ENCODE data around the gene DAPP1. TPM values are rescaled to one million over a fixed set of nuclear protein-coding genes. Genes with fewer than 3 reads are reported as not detected.

The DAPP1 gene
- total RNA-seq, 2 experiments from 2014 or later = 55.7 to 71.9 TPM

- Histone ChIP-seq H3K27ac (ENCODE audit: low read depth, low read length, poor library complexity, severe bottlenecking) (peak overlapping the region; percentile 58), H3K4me3 (ENCODE audit: low read depth, low read length, poor library complexity, severe bottlenecking) (no peak overlapping the region), H2AFZ (ENCODE audit: low read length) (no peak overlapping the region), H3K36me3 (ENCODE audit: insufficient read depth, low read length) (peaks cover 85% of the 10 kb centered on the region), H3K9me2 (ENCODE audit: insufficient read depth, low read length) (no peaks in the 10 kb centered on the region), H3K4me2 (ENCODE audit: low read length) (peak overlapping the region; percentile 58), H3K4me1 (ENCODE audit: insufficient read depth, low read length, poor library complexity, severe bottlenecking) (peaks cover 50% of the 10 kb centered on the region), H3K9me3 (ENCODE audit: low read length) (no peaks in the 10 kb centered on the region), H4K20me1 (ENCODE audit: insufficient read depth, low read length) (no peaks in the 10 kb centered on the region), H3K79me2 (ENCODE audit: insufficient read depth, low read depth, low read length) (peaks cover 9% of the 10 kb centered on the region; the same call in 1 of the 2 replicates)
- POLR2A ChIA-PET = interaction anchor here (0.5 to 1.6 kb wide), 7 partner anchors 10 to 1511 kb away, joined by 3 to 6 read pairs (median 3); partner anchors contain the start of gene DAPP1
- no peak for TF ChIP-seq CTCF (conservative IDR thresholded peaks at IDR 0.05; ENCODE audit: low read length)
- no peak for TF ChIP-seq EZH2phosphoT487 (IDR thresholded peaks at IDR 0.05; ENCODE audit: borderline replicate concordance, low read depth, low read length)
- BruUV-seq (replicated peaks) = no TSS peak
- intact Hi-C loops (cut with micrococcal nuclease; ENCODE audit: unreplicated experiment) = no loop called here
- peak; percentile 48 for DNase-seq (ENCODE audit: low spot score)
- CTCF ChIA-PET (ENCODE audit: unreplicated experiment) = no interaction called here
These were observed 39.1 kb downstream of the DAPP1 start for GRCh38 chr4:99855678-99856077.

- H2AFZ ChIP-seq (ENCODE audit: low read length) = no peak overlapping the region
- BruUV-seq (replicated peaks) = no TSS peak
These were observed 39.5 kb downstream of the DAPP1 start for GRCh38 chr4:99856166-99856565.

More at GRCh38 chr4:99856166-99856565, 39.5 kb downstream of the DAPP1 start:
- Histone ChIP-seq H3K4me2 (ENCODE audit: low read length) (0 out of 2 replicates have a peak overlapping the region, but pooled peaks have one; percentile 58), H3K79me2 (ENCODE audit: insufficient read depth, low read depth, low read length) (peaks cover 12% of the 10 kb centered on the region; the same call in 1 of the 2 replicates), H3K9me2 (ENCODE audit: insufficient read depth, low read length) (no peaks in the 10 kb centered on the region), H4K20me1 (ENCODE audit: insufficient read depth, low read length) (no peaks in the 10 kb centered on the region), H3K4me3 (ENCODE audit: low read depth, low read length, poor library complexity, severe bottlenecking) (no peak overlapping the region), H3K27ac (ENCODE audit: low read depth, low read length, poor library complexity, severe bottlenecking) (peak overlapping the region; percentile 58), H3K36me3 (ENCODE audit: insufficient read depth, low read length) (peaks cover 90% of the 10 kb centered on the region), H3K9me3 (ENCODE audit: low read length) (no peaks in the 10 kb centered on the region), H3K4me1 (ENCODE audit: insufficient read depth, low read length, poor library complexity, severe bottlenecking) (peaks cover 55% of the 10 kb centered on the region)
- intact Hi-C loops (cut with micrococcal nuclease; ENCODE audit: unreplicated experiment) = no loop called here
- POLR2A ChIA-PET = interaction anchor here (0.5 to 1.9 kb wide), 8 partner anchors 9 to 1511 kb away, joined by 3 to 9 read pairs (median 3); partner anchors contain the start of gene DAPP1
- CTCF ChIA-PET (ENCODE audit: unreplicated experiment) = no interaction called here
- no peak for DNase-seq (ENCODE audit: low spot score)
- no peak for TF ChIP-seq EZH2phosphoT487 (IDR thresholded peaks at IDR 0.05; ENCODE audit: borderline replicate concordance, low read depth, low read length)
- TF ChIP-seq CTCF (conservative IDR thresholded peaks at IDR 0.05; ENCODE audit: low read length) = no peak
